Stimulated activated naive CD8-positive, alpha-beta T cell treated with anti-CD3 and anti-CD28 coated beads, Interleukin-15, amount 100 ng/mL, for 72 hours (primary cell): ENCODE measurements around the gene CACNA2D3.

Source experiments
- ATAC-seq: fragments of 150-1000 bp; cut with Tn5 transposase; 2 replicates; pipeline ENCODE4 v1.10.0; 2021; ENCODE audit warnings: mild to moderate bottlenecking, moderate library complexity
- DNase-seq, 2 donors: peaks; one replicate each; pipeline ENCODE4 v3.0.0; 2021 to 2022
- H3K27ac Mint-ChIP-seq, 2 donors: one replicate each; pipeline ENCODE4 v1.8.0; 2022; ENCODE audit warnings: mild to moderate bottlenecking in 2 of 2, mixed read lengths in 2 of 2, moderate library complexity in 2 of 2
- H3K27me3 Mint-ChIP-seq: one replicate; pipeline ENCODE4 v1.8.0; 2022; ENCODE audit warnings: mixed read lengths
- H3K4me1 Mint-ChIP-seq: one replicate; pipeline ENCODE4 v1.8.0; 2022; ENCODE audit warnings: mild to moderate bottlenecking, mixed read lengths
- H3K4me3 Mint-ChIP-seq, 2 donors: one replicate each; pipeline ENCODE4 v1.8.0; 2022; ENCODE audit warnings: mild to moderate bottlenecking in 2 of 2, mixed read lengths in 2 of 2, moderate library complexity in 1 of 2
- H3K9me3 Mint-ChIP-seq, 2 donors: one replicate each; pipeline ENCODE4 v1.8.0; 2022; ENCODE audit warnings: mixed read lengths in 2 of 2

CACNA2D3 gene

DNA sequence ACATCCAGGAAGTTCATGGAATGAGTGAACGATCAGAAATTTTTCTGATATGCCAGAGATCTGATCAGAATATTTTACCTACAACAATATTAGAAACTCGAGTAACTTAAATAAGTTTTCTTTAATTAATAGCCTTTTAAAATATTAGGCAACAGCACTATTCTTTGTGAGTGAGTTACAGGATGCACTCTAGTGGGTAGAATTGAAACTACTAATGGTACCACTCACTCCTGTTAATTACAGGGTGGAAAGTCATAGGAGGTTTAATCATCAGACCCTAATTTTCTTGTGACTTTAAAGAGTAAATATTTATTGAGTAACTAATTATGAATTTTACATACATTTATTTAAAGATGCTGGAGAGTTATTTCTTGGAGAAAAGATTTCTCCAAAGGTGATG, 217.3 kb downstream of the CACNA2D3 start:
- H3K9me3 Mint-ChIP-seq, result peaks cover 0 to 6% of the 10 kb centered on the region in 2 donors
- no peaks in the 10 kb centered on the region for H3K4me1 Mint-ChIP-seq
- ATAC-seq (no peak), DNase-seq (no peak)
- H3K27me3 Mint-ChIP-seq, result peaks cover 9% of the 10 kb centered on the region
- no peak overlapping the region for H3K4me3 Mint-ChIP-seq
- no peak overlapping the region for H3K27ac Mint-ChIP-seq

- Mint-ChIP-seq H3K4me1 (no peaks in the 10 kb centered on the region), H3K27me3 (peaks cover 9% of the 10 kb centered on the region), H3K9me3 (peaks cover 0 to 6% of the 10 kb centered on the region in 2 donors), H3K4me3 (no peak overlapping the region), H3K27ac (no peak overlapping the region)
- no peak for ATAC-seq
- no peak for DNase-seq
Measured at GRCh38 chr3:54341811-54342210, 219.5 kb downstream of the CACNA2D3 start.

DNA sequence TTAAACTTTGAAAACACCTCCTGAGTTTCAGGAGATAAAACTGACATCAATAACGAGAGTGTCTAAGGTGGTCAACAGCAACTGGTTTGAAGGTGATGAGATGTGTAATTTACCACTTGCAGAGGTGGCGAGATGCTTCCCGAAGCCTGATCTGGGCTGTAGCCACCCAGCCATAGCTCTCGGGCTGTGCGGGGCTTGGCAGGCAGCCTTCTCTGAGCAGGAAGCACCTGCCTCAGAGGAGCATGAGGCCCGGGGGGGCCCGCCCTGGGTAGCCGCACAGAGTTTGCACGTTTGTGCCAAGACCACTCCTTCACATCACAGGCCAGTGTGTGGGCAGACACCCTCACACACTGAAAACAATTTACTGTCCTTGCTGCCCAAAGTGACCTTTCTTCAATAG, 220.3 kb downstream of the CACNA2D3 start:
- DNase-seq (no peak), ATAC-seq (no peak)
- no peaks in the 10 kb centered on the region for H3K4me1 Mint-ChIP-seq
- H3K27ac Mint-ChIP-seq, result no peak overlapping the region
- H3K4me3 Mint-ChIP-seq, result no peak overlapping the region
- H3K27me3 Mint-ChIP-seq, result peaks cover 9% of the 10 kb centered on the region
- peaks cover 0 to 6% of the 10 kb centered on the region in 2 donors for H3K9me3 Mint-ChIP-seq

DNA sequence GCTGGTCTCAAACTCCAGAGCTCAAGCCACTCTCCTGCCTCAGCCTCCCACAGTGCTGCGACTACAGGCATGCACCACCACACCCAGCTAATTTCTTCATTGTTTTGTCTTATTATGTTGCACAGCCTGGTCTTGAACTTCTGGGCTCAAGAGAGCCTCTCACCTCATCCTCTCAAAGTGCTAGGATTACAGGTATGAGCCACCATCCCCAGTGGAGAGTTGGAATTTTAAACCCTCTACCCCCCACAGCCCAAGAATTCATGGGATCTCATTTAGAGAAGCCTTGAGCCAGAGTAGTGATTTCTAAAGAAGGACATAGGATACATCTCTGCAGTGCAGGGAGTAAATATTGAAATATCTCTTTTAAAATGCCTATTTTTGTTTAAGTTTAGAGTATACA, 221.1 kb downstream of the CACNA2D3 start:
- Mint-ChIP-seq H3K4me1 (no peaks in the 10 kb centered on the region), H3K9me3 (peaks cover 0 to 6% of the 10 kb centered on the region in 2 donors), H3K27ac (no peak overlapping the region), H3K4me3 (no peak overlapping the region), H3K27me3 (peaks cover 9% of the 10 kb centered on the region)
- ATAC-seq, result no peak
- DNase-seq, result no peak

GRCh38 chr3:54344601-54345231, 222.4 kb downstream of the CACNA2D3 start:
- peaks cover 0 to 6% of the 10 kb centered on the region in 2 donors for H3K9me3 Mint-ChIP-seq

GRCh38 chr3:54345847-54346375, 223.6 kb downstream of the CACNA2D3 start:
- H3K27ac Mint-ChIP-seq, result no peak overlapping the region
- peaks cover 9% of the 10 kb centered on the region for H3K27me3 Mint-ChIP-seq
- peaks cover 0 to 3% of the 10 kb centered on the region in 2 donors for H3K9me3 Mint-ChIP-seq
- H3K4me1 Mint-ChIP-seq, result no peaks in the 10 kb centered on the region
- DNase-seq (no peak), ATAC-seq (no peak)
- no peak overlapping the region for H3K4me3 Mint-ChIP-seq

More at GRCh38 chr3:54344601-54345231, 222.4 kb downstream of the CACNA2D3 start:
- H3K4me3 Mint-ChIP-seq, result no peak overlapping the region
- peaks cover 9% of the 10 kb centered on the region for H3K27me3 Mint-ChIP-seq
- DNase-seq (no peak), ATAC-seq (no peak)
- H3K27ac Mint-ChIP-seq, result no peak overlapping the region
- no peaks in the 10 kb centered on the region for H3K4me1 Mint-ChIP-seq

DNA sequence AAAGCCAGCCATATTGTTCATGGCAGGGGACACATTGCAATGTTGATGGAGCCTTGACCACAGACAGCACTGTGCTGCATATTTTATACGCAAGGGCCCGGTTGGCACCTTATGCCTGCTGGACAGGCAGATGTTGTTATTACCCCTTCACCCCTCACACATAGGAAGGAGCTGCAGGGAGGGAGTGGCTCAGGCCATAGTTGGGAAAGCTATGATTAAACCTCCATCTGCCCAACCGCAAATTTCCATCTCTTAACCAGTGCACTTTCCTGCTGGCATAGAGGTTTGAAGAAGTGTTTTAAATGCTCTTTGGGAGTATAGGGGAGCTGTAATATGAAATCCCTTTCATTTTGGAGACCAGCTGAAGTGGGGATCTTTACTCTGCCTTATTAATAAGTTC, 224.7 kb downstream of the CACNA2D3 start:
- no peak overlapping the region for H3K27ac Mint-ChIP-seq
- peaks cover 7% of the 10 kb centered on the region for H3K27me3 Mint-ChIP-seq
- H3K4me3 Mint-ChIP-seq, result no peak overlapping the region
- no peaks in the 10 kb centered on the region for H3K4me1 Mint-ChIP-seq
- H3K9me3 Mint-ChIP-seq, result peaks cover 0 to 7% of the 10 kb centered on the region in 2 donors
- no peak for DNase-seq
- no peak for ATAC-seq

DNA sequence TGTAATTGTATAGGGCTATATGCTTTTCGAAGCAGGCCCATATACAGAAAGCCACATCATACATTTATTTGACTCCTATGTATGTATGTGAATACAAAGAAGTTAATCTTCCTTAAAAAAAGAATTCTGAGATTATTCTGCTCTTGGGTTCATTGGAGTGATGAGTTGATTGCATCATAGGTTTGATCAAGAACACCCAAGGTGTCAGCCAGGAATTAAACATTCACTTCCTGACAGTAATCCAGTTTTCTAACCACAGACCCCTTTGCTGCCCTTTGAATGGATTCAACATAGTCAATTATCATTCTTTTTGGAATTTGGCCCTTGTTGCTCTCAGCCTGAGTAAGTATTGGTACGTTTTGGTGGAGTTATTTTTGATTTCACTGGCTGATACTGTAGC, 225.6 kb downstream of the CACNA2D3 start:
- Mint-ChIP-seq H3K4me3 (no peak overlapping the region), H3K4me1 (no peaks in the 10 kb centered on the region), H3K27ac (no peak overlapping the region), H3K9me3 (peaks cover 0 to 7% of the 10 kb centered on the region in 2 donors), H3K27me3 (no peaks in the 10 kb centered on the region)
- no peak for DNase-seq
- ATAC-seq, result no peak

DNA sequence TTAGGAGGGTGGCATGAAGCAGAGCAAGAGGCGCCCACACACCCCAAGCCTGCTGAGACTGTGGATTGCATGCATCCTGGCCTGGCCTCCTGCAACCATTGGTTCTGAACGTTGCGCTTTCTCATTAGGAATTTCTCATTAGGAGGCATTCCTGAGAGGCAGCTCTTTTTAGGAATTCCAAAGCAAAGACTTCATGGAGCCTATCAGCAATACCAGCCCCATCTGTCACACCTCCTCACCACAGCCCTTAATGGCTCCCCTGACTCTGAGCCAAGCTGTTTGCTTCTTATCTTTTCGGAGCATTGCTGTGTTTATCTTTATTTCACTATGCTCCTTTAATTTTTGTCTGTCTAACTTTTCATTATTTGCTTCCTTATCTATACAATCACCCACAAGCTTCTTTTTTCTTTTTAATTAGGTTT, 226.9 kb downstream of the CACNA2D3 start:
- H3K4me3 Mint-ChIP-seq, result no peak overlapping the region
- no peak for DNase-seq
- no peak for ATAC-seq
- H3K27ac Mint-ChIP-seq, result no peak overlapping the region
- no peaks in the 10 kb centered on the region for H3K4me1 Mint-ChIP-seq
- H3K9me3 Mint-ChIP-seq, result peaks cover 0 to 7% of the 10 kb centered on the region in 2 donors
- H3K27me3 Mint-ChIP-seq, result no peaks in the 10 kb centered on the region

DNA sequence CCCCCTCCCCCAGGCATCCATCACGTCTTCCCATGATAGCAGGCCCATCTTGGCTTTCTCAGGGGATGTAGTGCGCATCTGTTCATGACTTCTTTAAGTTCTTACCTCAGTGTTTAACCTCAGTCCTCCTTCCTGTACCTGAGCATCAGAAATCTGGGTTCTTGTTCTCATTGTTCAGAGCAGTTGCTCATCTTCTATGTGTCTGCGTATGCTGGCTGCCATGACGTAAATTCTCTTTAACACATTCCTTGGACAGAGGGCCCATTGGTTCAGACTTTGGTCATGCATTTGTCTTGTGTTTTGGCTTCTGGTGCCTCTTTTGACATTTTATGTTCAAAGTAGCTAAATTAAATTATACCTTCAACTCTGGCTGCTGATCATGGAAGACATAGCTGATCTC, 227.3 kb downstream of the CACNA2D3 start:
- no peaks in the 10 kb centered on the region for H3K27me3 Mint-ChIP-seq
- H3K27ac Mint-ChIP-seq, result no peak overlapping the region
- no peaks in the 10 kb centered on the region for H3K4me1 Mint-ChIP-seq

GRCh38 chr3:54353546-54353945, 231.2 kb downstream of the CACNA2D3 start:
- Mint-ChIP-seq H3K27ac (no peak overlapping the region), H3K4me3 (no peak overlapping the region)

More for the DNA sequence above, 227.3 kb downstream of the CACNA2D3 start:
- DNase-seq (no peak), ATAC-seq (no peak)
- Mint-ChIP-seq H3K9me3 (peaks cover 0 to 7% of the 10 kb centered on the region in 2 donors), H3K4me3 (no peak overlapping the region)

GRCh38 chr3:54353946-54354345, 231.6 kb downstream of the CACNA2D3 start:
- H3K9me3 Mint-ChIP-seq, result peaks cover 0 to 7% of the 10 kb centered on the region in 2 donors
- H3K4me1 Mint-ChIP-seq, result no peaks in the 10 kb centered on the region
- no peaks in the 10 kb centered on the region for H3K27me3 Mint-ChIP-seq
- DNase-seq (no peak), ATAC-seq (no peak)
- no peak overlapping the region for H3K27ac Mint-ChIP-seq
- no peak overlapping the region for H3K4me3 Mint-ChIP-seq

More at GRCh38 chr3:54353546-54353945, 231.2 kb downstream of the CACNA2D3 start:
- no peaks in the 10 kb centered on the region for H3K4me1 Mint-ChIP-seq
- ATAC-seq (no peak), DNase-seq (no peak)
- H3K9me3 Mint-ChIP-seq, result peaks cover 0 to 7% of the 10 kb centered on the region in 2 donors
- no peaks in the 10 kb centered on the region for H3K27me3 Mint-ChIP-seq

DNA sequence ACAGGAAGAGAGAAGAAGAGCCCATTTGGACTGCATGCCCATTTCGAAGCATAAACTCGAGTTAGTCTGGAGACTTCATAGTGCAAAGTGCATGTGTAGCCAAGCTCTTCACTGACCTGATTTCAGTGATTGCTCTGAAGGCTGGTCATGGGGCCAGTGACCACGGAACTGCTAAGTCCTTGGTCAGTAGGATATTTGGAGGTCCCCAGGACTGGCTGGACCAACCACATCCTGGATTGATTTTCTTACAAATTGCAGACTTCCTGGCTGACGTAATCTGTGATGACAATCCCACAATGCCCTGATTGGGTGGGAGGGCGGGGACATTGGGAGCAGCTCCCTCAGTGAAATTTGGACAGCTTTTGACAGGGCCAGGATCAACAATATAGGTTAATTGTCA, 233.4 kb downstream of the CACNA2D3 start:
- no peak overlapping the region for H3K4me3 Mint-ChIP-seq
- ATAC-seq, result no peak
- no peak for DNase-seq
- peaks cover 0 to 7% of the 10 kb centered on the region in 2 donors for H3K9me3 Mint-ChIP-seq
- no peaks in the 10 kb centered on the region for H3K27me3 Mint-ChIP-seq
- no peaks in the 10 kb centered on the region for H3K4me1 Mint-ChIP-seq
- no peak overlapping the region for H3K27ac Mint-ChIP-seq

- Mint-ChIP-seq H3K27ac (no peak overlapping the region), H3K4me1 (no peaks in the 10 kb centered on the region), H3K27me3 (no peaks in the 10 kb centered on the region), H3K9me3 (peaks cover 0 to 2% of the 10 kb centered on the region in 2 donors), H3K4me3 (no peak overlapping the region)
- DNase-seq (no peak), ATAC-seq (no peak)
Measured at GRCh38 chr3:54356261-54357045, 234.1 kb downstream of the CACNA2D3 start.

DNA sequence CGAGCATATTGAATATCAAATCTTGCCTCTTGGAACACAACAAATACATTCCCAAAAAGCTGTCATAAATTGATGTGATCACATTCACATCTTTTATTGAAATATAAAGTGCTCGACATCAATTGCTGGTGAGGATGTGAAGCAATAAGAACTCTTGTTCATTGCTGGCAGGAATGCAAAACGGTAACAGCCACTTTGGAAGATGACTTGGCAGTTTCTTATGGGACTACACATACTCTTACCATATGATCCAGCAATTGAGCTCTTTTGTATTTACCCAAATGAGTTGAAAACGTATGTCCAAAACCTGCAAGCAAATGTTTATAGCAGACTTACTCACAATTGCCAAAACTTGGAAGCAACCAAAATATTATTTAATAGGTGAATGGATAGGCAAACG, 234.9 kb downstream of the CACNA2D3 start:
- Mint-ChIP-seq H3K27ac (no peak overlapping the region), H3K9me3 (no peaks in the 10 kb centered on the region), H3K27me3 (no peaks in the 10 kb centered on the region), H3K4me1 (no peaks in the 10 kb centered on the region), H3K4me3 (no peak overlapping the region)
- DNase-seq, result no peak
- ATAC-seq, result no peak

DNA sequence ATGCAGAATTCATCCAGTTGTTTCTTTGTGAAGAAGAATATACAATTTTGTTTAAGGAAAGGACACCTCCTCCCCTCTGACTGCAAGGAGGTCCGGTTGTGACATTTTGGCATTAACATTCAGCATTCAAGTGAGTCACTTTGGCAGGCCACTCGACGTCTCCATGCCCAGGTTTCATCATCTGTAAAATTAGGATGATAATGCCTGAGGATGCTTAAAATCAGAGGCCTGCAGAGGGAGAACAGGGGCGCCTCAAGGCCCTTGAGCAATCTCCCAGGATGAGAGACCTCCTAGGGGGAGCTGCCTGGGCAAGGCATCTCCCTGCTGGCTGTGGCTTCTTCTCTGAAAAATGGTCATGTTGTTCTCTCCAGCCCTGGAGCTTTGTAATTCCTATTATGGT, 236.0 kb downstream of the CACNA2D3 start:
- H3K4me3 Mint-ChIP-seq, result no peak overlapping the region
- H3K27me3 Mint-ChIP-seq, result no peaks in the 10 kb centered on the region
- H3K9me3 Mint-ChIP-seq, result no peaks in the 10 kb centered on the region
- ATAC-seq (no peak), DNase-seq (no peak)
- H3K4me1 Mint-ChIP-seq, result no peaks in the 10 kb centered on the region
- no peak overlapping the region for H3K27ac Mint-ChIP-seq
